HepG2 (cell line): Measurements from ENCODE around the gene FUOM. TPM values are rescaled to one million over a fixed set of nuclear protein-coding genes. Genes with fewer than 3 reads are reported as not detected.
A peak's percentile ranks its signal among the peaks of the same experiment; 100 is the strongest.

ENCODE experiments used
- ADNP ChIP-seq: sonication (generic); formaldehyde crosslinking; IDR thresholded peaks from 2 replicates; pipeline ENCODE4 v1.4.0; 2020; ENCODE audit warnings: missing genetic modification reagents
- CHCHD3 ChIP-seq: sonication (generic); formaldehyde crosslinking; IDR thresholded peaks from 2 replicates; pipeline ENCODE4 v1.8.0; 2022; ENCODE audit warnings: mild to moderate bottlenecking, missing genetic modification reagents, moderate library complexity
- ELF4 ChIP-seq: sonication (generic); formaldehyde crosslinking; IDR thresholded peaks from 2 replicates; pipeline ENCODE4 v1.5.0; 2020; ENCODE audit warnings: missing genetic modification reagents, mild to moderate bottlenecking, moderate library complexity, borderline replicate concordance
- MTF1 ChIP-seq: sonication (generic); formaldehyde crosslinking; IDR thresholded peaks from 2 replicates; pipeline ENCODE4 v1.5.0; 2020; ENCODE audit warnings: missing genetic modification reagents
- MXD3 ChIP-seq: IDR thresholded peaks from 2 replicates; pipeline ENCODE4 v1.6.1; 2016; ENCODE audit warnings: mild to moderate bottlenecking, missing biosample characterization, missing genetic modification reagents
- NR2F1 ChIP-seq, 2 experiments: fragments of 450-650 bp in 1 of 2; formaldehyde crosslinking in 1 of 2; IDR thresholded peaks; 2 replicates each; pipeline versions ENCODE4 v1.5.0 to v1.6.1; 2016 to 2020; ENCODE audit warnings: mild to moderate bottlenecking in 1 of 2, missing compliant biosample characterization in 1 of 2, missing genetic modification reagents in 1 of 2, moderate library complexity in 1 of 2
- RARG ChIP-seq: sonication (generic); formaldehyde crosslinking; IDR thresholded peaks from 2 replicates; pipeline ENCODE4 v1.4.0; 2020; ENCODE audit warnings: low read depth, mild to moderate bottlenecking, missing genetic modification reagents
- RBAK ChIP-seq: sonication (generic); formaldehyde crosslinking; IDR thresholded peaks from 2 replicates; pipeline ENCODE4 v1.5.1; 2020; ENCODE audit warnings: mild to moderate bottlenecking, missing genetic modification reagents
- RBM39 ChIP-seq: fragments of 200-400 bp; formaldehyde crosslinking; IDR thresholded peaks from one replicate; pipeline ENCODE4 v1.6.1; 2018; ENCODE audit warnings: antibody characterized with exemption, mild to moderate bottlenecking, low read depth, low read length; ENCODE audit not compliant: poor library complexity, severe bottlenecking
- RFX1 ChIP-seq: fragments of 450-650 bp; IDR thresholded peaks from 2 replicates; pipeline ENCODE4 v1.6.1; 2017
- RFXAP ChIP-seq: sonication (generic); formaldehyde crosslinking; IDR thresholded peaks from 2 replicates; pipeline ENCODE4 v1.4.0; 2020; ENCODE audit warnings: missing genetic modification reagents, borderline replicate concordance
- ZMYM2 ChIP-seq: sonication (generic); formaldehyde crosslinking; IDR thresholded peaks from 2 replicates; pipeline ENCODE4 v1.8.0; 2022; ENCODE audit warnings: mild to moderate bottlenecking, missing genetic modification reagents
- ZNF383 ChIP-seq: sonication (generic); formaldehyde crosslinking; IDR thresholded peaks from 2 replicates; pipeline ENCODE4 v1.4.0; 2020; ENCODE audit warnings: missing genetic modification reagents, mild to moderate bottlenecking, borderline replicate concordance
- ZNF563 ChIP-seq: sonication (generic); formaldehyde crosslinking; IDR thresholded peaks from 2 replicates; pipeline ENCODE4 v1.8.0; 2022; ENCODE audit warnings: mild to moderate bottlenecking, moderate library complexity, missing genetic modification reagents
- ZNF576 ChIP-seq: sonication (generic); formaldehyde crosslinking; IDR thresholded peaks from 2 replicates; pipeline ENCODE4 v1.4.0; 2020; ENCODE audit warnings: mild to moderate bottlenecking, missing genetic modification reagents
- ZNF597 ChIP-seq: sonication (generic); formaldehyde crosslinking; IDR thresholded peaks from 2 replicates; pipeline ENCODE4 v1.5.0; 2020; ENCODE audit warnings: missing genetic modification reagents
- ZNF768 ChIP-seq: sonication (generic); formaldehyde crosslinking; IDR thresholded peaks from 2 replicates; pipeline ENCODE4 v1.4.0; 2020; ENCODE audit warnings: missing genetic modification reagents
- polyA plus RNA-seq, 8 experiments: library from polyadenylated mRNA; depleted of rRNA in 3 of 8; stranded (reverse) in 7 of 8; unstranded in 1 of 8; fragments of >200 nt; fragmentation: Illumina TruSeq in 4 of 8; extraction: Trizol in 4 of 8; gene quantifications; 2 replicates each; pipeline versions ENCODE4 v1.2.1 to v1.2.3, GENCODE V29; 2011 to 2016; ENCODE audit warnings: low read depth in 4 of 8, missing spikeins in 1 of 8, mixed read lengths in 1 of 8; ENCODE audit not compliant: insufficient read depth in 1 of 8
- total RNA-seq, 5 experiments: library from RNA; depleted of rRNA; stranded (reverse); fragments of >200 nt; fragmentation: Illumina TruSeq; extraction: Trizol; gene quantifications; 2 replicates each; pipeline ENCODE4 v1.2.3, GENCODE V29; 2016; ENCODE audit warnings: low read depth in 1 of 5
- TF ChIP-seq, protein P1 (sequence below): sonication (generic); formaldehyde crosslinking; conservative IDR thresholded peaks from 2 replicates; pipeline ENCODE4 v1.4.0; 2020; ENCODE audit warnings: missing genetic modification reagents
- TF ChIP-seq, protein P2 (sequence below): sonication (generic); formaldehyde crosslinking; IDR thresholded peaks from 2 replicates; pipeline ENCODE4 v1.4.0; 2020; ENCODE audit warnings: mild to moderate bottlenecking, missing genetic modification reagents
- TF ChIP-seq, protein P3 (sequence below): sonication (generic); formaldehyde crosslinking; IDR thresholded peaks from 2 replicates; pipeline ENCODE4 v1.4.0; 2020; ENCODE audit warnings: mild to moderate bottlenecking, missing genetic modification reagents
- TF ChIP-seq, protein P4 (sequence below): sonication (generic); formaldehyde crosslinking; IDR thresholded peaks from 2 replicates; pipeline ENCODE4 v1.5.0; 2020; ENCODE audit warnings: missing genetic modification reagents

FUOM gene
- total and polyA plus RNA-seq, 2 of the 13 experiments (the other 11 are each of a cell fraction or from before 2014, with no cell fraction given) = 27.5 to 60.4 TPM

DNA sequence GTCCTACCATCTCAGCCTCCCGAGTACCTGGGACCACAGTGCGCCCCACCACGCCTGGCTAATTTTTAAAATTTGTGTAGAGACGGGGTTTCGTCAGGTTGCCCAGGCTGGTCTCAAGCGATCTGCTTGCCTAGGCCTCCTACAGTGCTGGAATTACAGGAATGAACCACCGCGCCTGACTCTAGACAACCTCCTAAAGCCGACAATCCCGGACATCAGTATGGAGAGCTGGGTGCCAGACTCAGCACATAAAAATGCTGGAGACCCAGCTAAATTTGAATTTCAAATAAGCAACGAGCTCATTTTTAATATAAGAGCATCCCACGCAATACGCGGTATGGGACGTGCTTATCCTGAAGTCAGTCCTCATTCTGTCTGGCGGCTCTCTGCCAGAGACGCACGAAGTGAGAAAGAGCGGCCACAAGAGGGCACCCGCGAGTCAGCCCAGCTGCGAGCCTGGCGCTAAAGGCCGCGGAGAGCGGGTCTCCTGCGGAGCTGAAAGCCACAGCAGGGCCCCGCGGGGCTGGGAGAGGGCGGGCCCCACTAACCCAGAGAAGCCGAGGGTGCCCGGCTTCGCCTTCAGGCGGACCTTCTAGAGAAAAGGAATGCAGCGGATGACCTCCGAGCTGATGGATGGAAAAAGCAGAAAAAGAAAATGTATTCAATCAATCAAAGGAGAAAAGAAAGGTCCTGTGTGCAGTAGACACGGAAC lies 28.2 kb downstream of the FUOM start (continued):
- TF ChIP-seq ZNF383 (CRISPR knock-in tag) = no peak
- TF ChIP-seq ELF4 (CRISPR knock-in tag) = no peak
- TF ChIP-seq ZNF576 (CRISPR knock-in tag) = no peak
- TF ChIP-seq RFX1 = no peak
- TF ChIP-seq, protein P1, sequence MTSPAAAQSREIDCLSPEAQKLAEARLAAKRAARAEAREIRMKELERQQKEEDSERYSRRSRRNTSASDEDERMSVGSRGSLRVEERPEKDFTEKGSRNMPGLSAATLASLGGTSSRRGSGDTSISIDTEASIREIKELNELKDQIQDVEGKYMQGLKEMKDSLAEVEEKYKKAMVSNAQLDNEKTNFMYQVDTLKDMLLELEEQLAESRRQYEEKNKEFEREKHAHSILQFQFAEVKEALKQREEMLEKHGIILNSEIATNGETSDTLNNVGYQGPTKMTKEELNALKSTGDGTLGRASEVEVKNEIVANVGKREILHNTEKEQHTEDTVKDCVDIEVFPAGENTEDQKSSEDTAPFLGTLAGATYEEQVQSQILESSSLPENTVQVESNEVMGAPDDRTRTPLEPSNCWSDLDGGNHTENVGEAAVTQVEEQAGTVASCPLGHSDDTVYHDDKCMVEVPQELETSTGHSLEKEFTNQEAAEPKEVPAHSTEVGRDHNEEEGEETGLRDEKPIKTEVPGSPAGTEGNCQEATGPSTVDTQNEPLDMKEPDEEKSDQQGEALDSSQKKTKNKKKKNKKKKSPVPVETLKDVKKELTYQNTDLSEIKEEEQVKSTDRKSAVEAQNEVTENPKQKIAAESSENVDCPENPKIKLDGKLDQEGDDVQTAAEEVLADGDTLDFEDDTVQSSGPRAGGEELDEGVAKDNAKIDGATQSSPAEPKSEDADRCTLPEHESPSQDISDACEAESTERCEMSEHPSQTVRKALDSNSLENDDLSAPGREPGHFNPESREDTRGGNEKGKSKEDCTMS = no peak
- TF ChIP-seq, protein P2, sequence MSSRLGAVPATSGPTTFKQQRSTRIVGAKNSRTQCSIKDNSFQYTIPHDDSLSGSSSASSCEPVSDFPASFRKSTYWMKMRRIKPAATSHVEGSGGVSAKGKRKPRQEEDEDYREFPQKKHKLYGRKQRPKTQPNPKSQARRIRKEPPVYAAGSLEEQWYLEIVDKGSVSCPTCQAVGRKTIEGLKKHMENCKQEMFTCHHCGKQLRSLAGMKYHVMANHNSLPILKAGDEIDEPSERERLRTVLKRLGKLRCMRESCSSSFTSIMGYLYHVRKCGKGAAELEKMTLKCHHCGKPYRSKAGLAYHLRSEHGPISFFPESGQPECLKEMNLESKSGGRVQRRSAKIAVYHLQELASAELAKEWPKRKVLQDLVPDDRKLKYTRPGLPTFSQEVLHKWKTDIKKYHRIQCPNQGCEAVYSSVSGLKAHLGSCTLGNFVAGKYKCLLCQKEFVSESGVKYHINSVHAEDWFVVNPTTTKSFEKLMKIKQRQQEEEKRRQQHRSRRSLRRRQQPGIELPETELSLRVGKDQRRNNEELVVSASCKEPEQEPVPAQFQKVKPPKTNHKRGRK (CRISPR knock-in tag) = no peak
- TF ChIP-seq ZNF563 (CRISPR knock-in tag) = no peak
- TF ChIP-seq, protein P3, sequence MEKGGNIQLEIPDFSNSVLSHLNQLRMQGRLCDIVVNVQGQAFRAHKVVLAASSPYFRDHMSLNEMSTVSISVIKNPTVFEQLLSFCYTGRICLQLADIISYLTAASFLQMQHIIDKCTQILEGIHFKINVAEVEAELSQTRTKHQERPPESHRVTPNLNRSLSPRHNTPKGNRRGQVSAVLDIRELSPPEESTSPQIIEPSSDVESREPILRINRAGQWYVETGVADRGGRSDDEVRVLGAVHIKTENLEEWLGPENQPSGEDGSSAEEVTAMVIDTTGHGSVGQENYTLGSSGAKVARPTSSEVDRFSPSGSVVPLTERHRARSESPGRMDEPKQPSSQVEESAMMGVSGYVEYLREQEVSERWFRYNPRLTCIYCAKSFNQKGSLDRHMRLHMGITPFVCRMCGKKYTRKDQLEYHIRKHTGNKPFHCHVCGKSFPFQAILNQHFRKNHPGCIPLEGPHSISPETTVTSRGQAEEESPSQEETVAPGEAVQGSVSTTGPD (CRISPR knock-in tag) = no peak
- TF ChIP-seq NR2F1 (CRISPR knock-in tag; IDR thresholded peaks at IDR 0.05) = no peak
- no peak for TF ChIP-seq MXD3 (CRISPR knock-in tag)
- TF ChIP-seq ZNF597 (CRISPR knock-in tag) = no peak
- no peak for TF ChIP-seq ZMYM2 (CRISPR knock-in tag)
- TF ChIP-seq CHCHD3 (CRISPR knock-in tag) = no peak
- TF ChIP-seq, protein P4, sequence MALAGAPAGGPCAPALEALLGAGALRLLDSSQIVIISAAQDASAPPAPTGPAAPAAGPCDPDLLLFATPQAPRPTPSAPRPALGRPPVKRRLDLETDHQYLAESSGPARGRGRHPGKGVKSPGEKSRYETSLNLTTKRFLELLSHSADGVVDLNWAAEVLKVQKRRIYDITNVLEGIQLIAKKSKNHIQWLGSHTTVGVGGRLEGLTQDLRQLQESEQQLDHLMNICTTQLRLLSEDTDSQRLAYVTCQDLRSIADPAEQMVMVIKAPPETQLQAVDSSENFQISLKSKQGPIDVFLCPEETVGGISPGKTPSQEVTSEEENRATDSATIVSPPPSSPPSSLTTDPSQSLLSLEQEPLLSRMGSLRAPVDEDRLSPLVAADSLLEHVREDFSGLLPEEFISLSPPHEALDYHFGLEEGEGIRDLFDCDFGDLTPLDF (CRISPR knock-in tag) = peak; percentile 33; the same call in 1 of the 2 replicates
- TF ChIP-seq RBM39 = no peak
- TF ChIP-seq ZNF768 (CRISPR knock-in tag) = peak; percentile 38; the same call in 1 of the 2 replicates
- no peak for TF ChIP-seq RARG (CRISPR knock-in tag)
- no peak for TF ChIP-seq RBAK (CRISPR knock-in tag)
- TF ChIP-seq RFXAP (CRISPR knock-in tag) = no peak
- no peak for TF ChIP-seq ADNP
- TF ChIP-seq MTF1 (CRISPR knock-in tag) = no peak
